Measurements from ENCODE around the gene YPEL2. TPM values are rescaled to one million over a fixed set of nuclear protein-coding genes. Genes with fewer than 3 reads are reported as not detected.
"Not testable (repeated sequence)": the region's sequence is repeated elsewhere in the genome, so short reads cannot be mapped to it uniquely, and the experiment has no call there.

Gene YPEL2, protein sequence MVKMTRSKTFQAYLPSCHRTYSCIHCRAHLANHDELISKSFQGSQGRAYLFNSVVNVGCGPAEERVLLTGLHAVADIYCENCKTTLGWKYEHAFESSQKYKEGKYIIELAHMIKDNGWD
- 3.5 and 6.1 TPM in 2 replicates for total RNA-seq (2014; rRNA removed; shearing (Covaris generic); ENCODE audit: low replicate concordance)

DNA sequence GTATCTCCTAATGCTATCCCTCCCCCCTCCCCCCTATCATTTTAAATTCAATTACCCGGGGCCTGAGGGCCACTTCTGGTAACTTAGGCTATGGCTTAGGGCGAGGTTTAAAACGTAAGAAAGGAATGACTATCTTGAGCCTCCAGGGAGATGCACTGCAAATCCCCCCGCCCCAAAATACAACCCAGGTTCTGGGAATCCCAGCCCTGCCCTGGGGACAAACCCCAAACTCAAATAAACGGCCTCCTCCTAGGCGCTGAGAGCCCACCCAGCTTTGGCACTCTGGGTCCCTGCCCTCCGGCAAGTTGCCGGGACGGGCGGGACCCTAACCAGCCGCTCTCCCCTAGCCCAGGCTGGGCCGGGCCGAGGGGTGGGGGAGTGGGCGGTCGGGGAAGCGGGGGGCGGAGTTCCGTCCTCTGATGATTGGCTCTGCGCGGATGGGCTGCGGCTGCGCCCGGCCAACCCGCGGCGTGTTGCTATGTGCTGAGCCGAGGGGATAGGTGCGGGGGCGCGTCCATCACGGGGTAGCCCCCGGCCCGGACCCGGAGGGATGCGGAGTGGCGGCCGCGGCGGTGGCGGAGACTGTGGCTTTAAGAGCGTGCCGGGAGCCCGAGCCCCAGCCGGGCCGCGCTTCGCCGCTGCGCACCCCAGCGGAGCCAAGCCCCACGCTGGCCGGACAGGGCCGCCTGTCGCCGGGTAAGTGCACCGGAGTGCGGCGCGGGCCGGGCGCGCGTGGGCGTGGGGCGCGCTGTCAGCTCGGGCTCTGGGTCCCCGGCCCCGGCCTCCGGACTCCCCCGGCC lies at the start of gene YPEL2:
YPEL2 (plus strand) TSS at position 527 of the 800 bp plus-strand sequence. CDS start 21,755 bp downstream, outside the sequence.
- H3K9me2 ChIP-seq (replicated peaks; ENCODE audit: insufficient read depth, low read length), result no peaks in the 10 kb centered on the region
- peak; percentile 95 for DNase-seq
- peaks cover 29% of the 10 kb centered on the region; the same call in 1 of the 2 replicates for H4K20me1 ChIP-seq (ENCODE audit: insufficient read depth, low read depth, low read length)
- no peaks in the 10 kb centered on the region for H3K36me3 ChIP-seq (ENCODE audit: insufficient read depth, low read length)
- H3K4me1 ChIP-seq (ENCODE audit: low read length), result peaks cover 45% of the 10 kb centered on the region
- peak within 1 kb of the TSS; percentile 88 for H3K4me2 ChIP-seq (ENCODE audit: low read depth, low read length, poor library complexity, severe bottlenecking)
- H3K9ac ChIP-seq (ENCODE audit: low read length), result peak within 1 kb of the TSS; percentile 67
- no peaks in the 10 kb centered on the region for H3K9me3 ChIP-seq (ENCODE audit: low read length)
- no peaks in the 10 kb centered on the region for H3K79me2 ChIP-seq (ENCODE audit: low read length)
- H2AFZ ChIP-seq (ENCODE audit: low read length), result peak within 1 kb of the TSS; percentile 90
- peak within 1 kb of the TSS; percentile 77 for H3K4me3 ChIP-seq (ENCODE audit: low read length)
- H3K27ac ChIP-seq (ENCODE audit: low read length), result no peak within 1 kb of the TSS
- H3K27me3 ChIP-seq (ENCODE audit: low read length), result peaks cover 8% of the 10 kb centered on the region; the same call in 1 of the 2 replicates

DNA sequence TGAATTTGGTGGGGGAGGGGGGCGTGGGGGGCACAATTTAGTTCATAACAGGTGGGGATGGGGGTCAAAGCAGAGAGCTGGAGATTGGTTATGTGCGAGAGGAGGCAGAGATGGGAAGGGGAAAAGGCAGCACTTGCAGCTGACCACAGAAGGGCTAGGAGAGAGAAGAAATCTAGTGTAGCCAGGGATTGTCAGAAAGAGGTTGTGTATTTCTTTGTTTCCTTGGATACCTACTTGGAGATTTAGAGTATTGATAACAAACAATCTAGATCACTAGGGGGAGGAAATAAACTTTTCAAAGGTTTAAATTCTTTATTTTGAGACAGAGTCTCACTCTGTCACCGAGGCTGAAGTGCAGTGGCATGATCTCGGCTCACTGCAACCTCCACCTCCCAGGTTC lies 47.1 kb upstream of the YPEL2 start:
- Histone ChIP-seq H3K9me3 (ENCODE audit: low read length) (no peaks in the 10 kb centered on the region), H3K4me2 (ENCODE audit: low read depth, low read length, poor library complexity, severe bottlenecking) (no peak overlapping the region), H3K9me2 (replicated peaks; ENCODE audit: insufficient read depth, low read length) (no peaks in the 10 kb centered on the region), H3K27me3 (ENCODE audit: low read length) (no peaks in the 10 kb centered on the region), H3K27ac (ENCODE audit: low read length) (no peak overlapping the region), H3K36me3 (ENCODE audit: insufficient read depth, low read length) (no peaks in the 10 kb centered on the region), H2AFZ (ENCODE audit: low read length) (no peak overlapping the region), H4K20me1 (ENCODE audit: insufficient read depth, low read depth, low read length) (no peaks in the 10 kb centered on the region), H3K79me2 (ENCODE audit: low read length) (no peaks in the 10 kb centered on the region), H3K4me1 (ENCODE audit: low read length) (peaks cover 3% of the 10 kb centered on the region; the same call in 1 of the 2 replicates), H3K9ac (ENCODE audit: low read length) (no peak overlapping the region), H3K4me3 (ENCODE audit: low read length) (no peak overlapping the region)
- no peak for DNase-seq

DNA sequence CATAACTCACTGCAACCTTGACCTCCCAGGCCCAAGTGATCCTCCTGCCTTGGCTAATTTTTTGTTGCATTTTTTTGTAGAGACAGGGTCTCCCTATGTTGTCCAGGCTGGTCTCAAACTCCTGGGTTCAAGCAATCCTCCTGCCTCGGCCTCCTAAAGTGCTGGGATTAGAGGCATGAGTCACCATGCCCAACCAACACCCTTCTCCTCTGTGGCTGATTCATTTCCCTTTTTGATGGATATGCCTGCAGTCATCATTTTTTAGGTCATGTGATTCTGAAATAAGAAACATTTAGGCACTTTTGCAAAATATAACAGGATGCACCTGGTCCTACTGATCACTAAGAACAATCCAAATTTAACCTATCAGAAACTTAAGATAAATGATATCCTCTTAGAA lies 44.0 kb upstream of the YPEL2 start:
- Histone ChIP-seq H3K9ac (ENCODE audit: low read length) (no peak overlapping the region), H4K20me1 (ENCODE audit: insufficient read depth, low read depth, low read length) (no peaks in the 10 kb centered on the region), H3K4me3 (ENCODE audit: low read length) (no peak overlapping the region), H3K36me3 (ENCODE audit: insufficient read depth, low read length) (no peaks in the 10 kb centered on the region), H3K9me3 (ENCODE audit: low read length) (no peaks in the 10 kb centered on the region), H3K79me2 (ENCODE audit: low read length) (no peaks in the 10 kb centered on the region), H3K4me2 (ENCODE audit: low read depth, low read length, poor library complexity, severe bottlenecking) (no peak overlapping the region), H3K27ac (ENCODE audit: low read length) (no peak overlapping the region), H3K9me2 (replicated peaks; ENCODE audit: insufficient read depth, low read length) (no peaks in the 10 kb centered on the region), H3K4me1 (ENCODE audit: low read length) (peaks cover 18% of the 10 kb centered on the region), H2AFZ (ENCODE audit: low read length) (no peak overlapping the region), H3K27me3 (ENCODE audit: low read length) (no peaks in the 10 kb centered on the region)
- DNase-seq, result peak; percentile 44

DNA sequence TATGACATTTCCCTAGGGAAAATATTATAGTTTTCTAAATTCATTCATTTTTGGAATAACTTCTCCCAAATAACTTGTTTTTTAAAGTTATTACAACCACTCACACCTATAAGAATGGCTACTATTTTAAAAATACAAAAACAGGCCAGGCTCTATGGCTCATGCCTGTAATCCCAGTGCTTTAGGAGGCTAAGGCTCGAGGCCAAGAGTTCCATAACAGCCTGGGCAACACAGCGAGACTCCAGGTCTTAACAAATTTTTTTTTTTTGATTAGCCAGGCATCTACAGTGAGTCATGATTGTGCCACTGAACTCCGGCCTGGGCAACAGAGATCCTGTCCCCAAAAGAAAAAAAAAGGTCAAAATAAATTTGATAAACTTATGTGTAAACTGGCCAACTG lies 43.6 kb upstream of the YPEL2 start:
- H3K36me3 ChIP-seq (ENCODE audit: insufficient read depth, low read length), result no peaks in the 10 kb centered on the region
- no peaks in the 10 kb centered on the region for H3K9me2 ChIP-seq (replicated peaks; ENCODE audit: insufficient read depth, low read length)
- H3K27me3 ChIP-seq (ENCODE audit: low read length), result no peaks in the 10 kb centered on the region
- H3K4me1 ChIP-seq (ENCODE audit: low read length), result peaks cover 18% of the 10 kb centered on the region
- H3K4me3 ChIP-seq (ENCODE audit: low read length), result no peak overlapping the region
- H3K4me2 ChIP-seq (ENCODE audit: low read depth, low read length, poor library complexity, severe bottlenecking), result no peak overlapping the region
- H3K27ac ChIP-seq (ENCODE audit: low read length), result no peak overlapping the region
- no peaks in the 10 kb centered on the region for H4K20me1 ChIP-seq (ENCODE audit: insufficient read depth, low read depth, low read length)
- H2AFZ ChIP-seq (ENCODE audit: low read length), result no peak overlapping the region
- H3K79me2 ChIP-seq (ENCODE audit: low read length), result no peaks in the 10 kb centered on the region
- no peak overlapping the region for H3K9ac ChIP-seq (ENCODE audit: low read length)
- no peak for DNase-seq
- no peaks in the 10 kb centered on the region for H3K9me3 ChIP-seq (ENCODE audit: low read length)

DNA sequence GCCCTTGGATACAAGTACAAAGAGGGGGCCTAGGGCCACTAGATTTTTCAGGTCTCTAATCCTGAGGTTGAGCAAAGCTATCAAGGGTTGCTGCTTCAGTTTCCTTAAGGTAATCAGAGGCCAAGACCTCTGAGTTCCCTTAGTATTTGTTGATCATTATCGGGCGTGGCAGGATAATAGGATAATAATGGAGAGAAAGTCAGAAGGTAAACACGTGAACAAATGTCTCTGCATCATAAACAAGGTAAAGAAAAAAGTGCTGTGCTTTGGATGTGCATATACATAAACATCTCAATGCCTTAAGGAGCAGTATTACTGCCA lies 41.5 kb upstream of the YPEL2 start:
- H3K4me1 ChIP-seq (ENCODE audit: low read length), result peaks cover 18% of the 10 kb centered on the region
- peak overlapping the region; percentile 90 for H2AFZ ChIP-seq (ENCODE audit: low read length)
- peak overlapping the region; percentile 36; the same call in 1 of the 2 replicates for H3K4me3 ChIP-seq (ENCODE audit: low read length)

DNA sequence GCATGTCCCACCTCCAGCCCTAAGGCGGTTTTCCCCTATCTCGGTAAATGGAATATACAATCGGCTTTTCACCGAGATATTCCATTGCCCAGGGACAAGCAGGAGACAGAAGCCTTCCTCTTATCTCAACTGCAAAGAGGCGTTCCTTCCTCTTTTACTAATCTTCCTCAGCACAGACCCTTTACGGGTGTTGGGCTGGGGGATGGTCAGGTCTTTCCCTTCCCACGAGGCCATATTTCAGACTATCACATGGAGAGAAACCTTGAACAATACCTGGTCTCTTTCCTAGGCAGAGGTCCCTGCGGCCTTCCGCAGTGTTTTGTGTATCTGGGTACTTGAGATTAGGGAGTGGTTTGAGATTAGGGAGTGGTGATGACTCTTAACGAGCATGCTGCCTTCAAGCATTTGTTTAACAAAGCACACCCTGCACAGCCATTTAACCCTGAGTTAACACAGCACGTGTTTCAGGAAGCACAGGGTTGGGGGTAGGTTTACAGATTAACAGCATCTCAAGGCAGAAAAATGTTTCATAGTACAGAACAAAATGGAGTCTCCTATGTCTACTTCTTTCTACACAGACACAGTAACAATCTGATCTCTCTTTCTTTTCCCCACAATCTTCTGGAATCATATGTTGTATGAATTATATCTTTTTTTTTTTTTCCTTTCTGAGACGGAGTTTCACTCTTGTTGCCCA lies 41.0 kb upstream of the YPEL2 start:
- H2AFZ ChIP-seq (ENCODE audit: low read length), result peak overlapping the region; percentile 90
- peak; percentile 73 for DNase-seq
- not testable (repeated sequence) for H3K36me3 ChIP-seq (ENCODE audit: insufficient read depth, low read length); H4K20me1 ChIP-seq (ENCODE audit: insufficient read depth, low read depth, low read length); H3K9me2 ChIP-seq (replicated peaks; ENCODE audit: insufficient read depth, low read length); H3K9me3 ChIP-seq (ENCODE audit: low read length); H3K27me3 ChIP-seq (ENCODE audit: low read length); H3K79me2 ChIP-seq (ENCODE audit: low read length); H3K27ac ChIP-seq (ENCODE audit: low read length)
- peak overlapping the region; percentile 30 for H3K9ac ChIP-seq (ENCODE audit: low read length)
- H3K4me3 ChIP-seq (ENCODE audit: low read length), result peak overlapping the region; percentile 36; the same call in 1 of the 2 replicates
- peak overlapping the region; percentile 39 for H3K4me2 ChIP-seq (ENCODE audit: low read depth, low read length, poor library complexity, severe bottlenecking)
- peaks cover 18% of the 10 kb centered on the region for H3K4me1 ChIP-seq (ENCODE audit: low read length)

More for the DNA sequence above, 41.5 kb upstream of the YPEL2 start:
- Histone ChIP-seq H3K9me2 (replicated peaks; ENCODE audit: insufficient read depth, low read length) (no peaks in the 10 kb centered on the region), H3K4me2 (ENCODE audit: low read depth, low read length, poor library complexity, severe bottlenecking) (peak overlapping the region; percentile 39), H4K20me1 (ENCODE audit: insufficient read depth, low read depth, low read length) (no peaks in the 10 kb centered on the region), H3K27ac (ENCODE audit: low read length) (no peak overlapping the region), H3K27me3 (ENCODE audit: low read length) (no peaks in the 10 kb centered on the region), H3K79me2 (ENCODE audit: low read length) (no peaks in the 10 kb centered on the region), H3K9ac (ENCODE audit: low read length) (peak overlapping the region; percentile 30), H3K9me3 (ENCODE audit: low read length) (no peaks in the 10 kb centered on the region), H3K36me3 (ENCODE audit: insufficient read depth, low read length) (no peaks in the 10 kb centered on the region)
- no peak for DNase-seq

DNA sequence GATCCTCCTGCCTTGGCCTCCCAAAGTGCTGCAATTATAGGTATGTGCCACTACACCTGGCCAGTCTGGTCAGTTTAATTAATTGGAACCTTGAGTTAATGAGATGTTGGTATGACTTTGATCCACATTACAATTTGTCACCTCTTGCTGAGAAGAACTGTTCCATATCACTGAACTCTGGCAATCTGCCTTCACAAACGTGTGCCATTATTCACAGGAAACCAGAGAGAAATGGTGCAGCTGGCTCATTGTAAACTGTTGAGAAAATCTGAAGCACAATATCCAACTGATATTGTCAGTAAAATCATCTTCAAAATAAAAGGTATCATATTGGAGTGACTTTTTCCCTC lies 39.3 kb upstream of the YPEL2 start:
- Histone ChIP-seq H3K27me3 (ENCODE audit: low read length) (no peaks in the 10 kb centered on the region), H3K4me2 (ENCODE audit: low read depth, low read length, poor library complexity, severe bottlenecking) (no peak overlapping the region), H3K4me1 (ENCODE audit: low read length) (peaks cover 18% of the 10 kb centered on the region), H2AFZ (ENCODE audit: low read length) (no peak overlapping the region), H3K36me3 (ENCODE audit: insufficient read depth, low read length) (no peaks in the 10 kb centered on the region), H4K20me1 (ENCODE audit: insufficient read depth, low read depth, low read length) (no peaks in the 10 kb centered on the region), H3K9ac (ENCODE audit: low read length) (no peak overlapping the region), H3K4me3 (ENCODE audit: low read length) (no peak overlapping the region), H3K9me3 (ENCODE audit: low read length) (no peaks in the 10 kb centered on the region), H3K79me2 (ENCODE audit: low read length) (no peaks in the 10 kb centered on the region), H3K9me2 (replicated peaks; ENCODE audit: insufficient read depth, low read length) (no peaks in the 10 kb centered on the region), H3K27ac (ENCODE audit: low read length) (no peak overlapping the region)
- no peak for DNase-seq

DNA sequence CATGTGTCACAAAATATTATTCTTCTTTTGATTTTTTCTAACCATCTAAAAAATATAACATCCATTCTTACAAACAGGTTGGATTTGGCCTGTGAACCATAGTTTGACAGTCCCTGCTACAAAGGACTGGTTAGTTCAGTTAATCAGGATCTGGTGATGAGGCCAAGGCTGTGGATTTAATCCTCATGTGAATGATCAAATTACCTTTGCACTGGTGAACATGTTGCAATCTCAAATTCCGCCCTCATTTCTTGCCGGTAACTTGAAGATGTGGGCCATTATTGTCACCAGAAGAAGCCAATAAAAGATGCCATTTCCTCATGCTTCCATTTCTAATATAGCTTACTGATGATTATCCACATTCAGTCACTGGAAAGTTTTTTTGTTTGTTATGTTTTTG lies 35.3 kb upstream of the YPEL2 start:
- no peak for DNase-seq
- Histone ChIP-seq H3K27ac (ENCODE audit: low read length) (no peak overlapping the region), H3K9me2 (replicated peaks; ENCODE audit: insufficient read depth, low read length) (no peaks in the 10 kb centered on the region), H2AFZ (ENCODE audit: low read length) (no peak overlapping the region), H3K4me1 (ENCODE audit: low read length) (no peaks in the 10 kb centered on the region), H3K27me3 (ENCODE audit: low read length) (no peaks in the 10 kb centered on the region), H3K79me2 (ENCODE audit: low read length) (no peaks in the 10 kb centered on the region), H4K20me1 (ENCODE audit: insufficient read depth, low read depth, low read length) (no peaks in the 10 kb centered on the region), H3K9me3 (ENCODE audit: low read length) (no peaks in the 10 kb centered on the region), H3K4me3 (ENCODE audit: low read length) (no peak overlapping the region), H3K4me2 (ENCODE audit: low read depth, low read length, poor library complexity, severe bottlenecking) (no peak overlapping the region), H3K9ac (ENCODE audit: low read length) (no peak overlapping the region), H3K36me3 (ENCODE audit: insufficient read depth, low read length) (no peaks in the 10 kb centered on the region)

Data from Karpas-422 (cell line).